OCI-LY7 (cell line): ENCODE measurements around the gene UPB1. TPM values are rescaled to one million over a fixed set of nuclear protein-coding genes. Genes with fewer than 3 reads are reported as not detected.

ENCODE experiments used
- BruUV-seq: library from RNA; stranded (reverse); fragments of 400-500 nt; replicated peaks from 2 replicates; lab custom pipeline; 2021; lab: Mats Ljungman, UMichigan
- CTCF ChIA-PET: fragments of 300-600 bp; sonication (Branson Sonifier 250); formaldehyde crosslinking; loops from one replicate; lab custom pipeline; 2022; ENCODE audit warnings: antibody characterized with exemption; ENCODE audit not compliant: unreplicated experiment; lab: Charles Lee
- POLR2A ChIA-PET: fragments of 300-600 bp; sonication (Branson Sonifier 250); formaldehyde crosslinking; loops from one replicate; lab custom pipeline; 2022; ENCODE audit warnings: antibody characterized with exemption; lab: Charles Lee
- DNase-seq: peaks from one replicate; pipeline ENCODE4 v3.0.0-alpha.2; 2015; ENCODE audit warnings: low spot score
- H2AFZ ChIP-seq: fragments of 200-600 bp; sonication (generic), shearing (Covaris generic); 2 replicates; pipeline ENCODE4 v1.6.1; 2014; ENCODE audit warnings: mild to moderate bottlenecking, antibody characterized with exemption, low read length, moderate library complexity
- H3K27ac ChIP-seq: fragments of 200-600 bp; sonication (generic); 2 replicates; pipeline ENCODE4 v1.5.1; 2014; ENCODE audit warnings: mixed run types, low read depth, mild to moderate bottlenecking, moderate library complexity, low read length, inconsistent platforms; ENCODE audit not compliant: poor library complexity, severe bottlenecking
- H3K36me3 ChIP-seq: fragments of 200-600 bp; sonication (generic); 2 replicates; pipeline ENCODE4 v1.6.1; 2014; ENCODE audit warnings: mild to moderate bottlenecking, antibody characterized with exemption, low read length, moderate library complexity, mixed read lengths; ENCODE audit not compliant: insufficient read depth
- H3K4me1 ChIP-seq: fragments of 200-600 bp; sonication (generic); 2 replicates; pipeline ENCODE4 v1.5.1; 2014; ENCODE audit warnings: mild to moderate bottlenecking, low read length; ENCODE audit not compliant: insufficient read depth, poor library complexity, severe bottlenecking
- H3K4me2 ChIP-seq: fragments of 200-600 bp; sonication (generic); 2 replicates; pipeline ENCODE4 v1.6.1; 2014; ENCODE audit warnings: mild to moderate bottlenecking, low read length
- H3K4me3 ChIP-seq: fragments of 200-600 bp; sonication (generic); 2 replicates; pipeline ENCODE4 v1.5.1; 2014; ENCODE audit warnings: mild to moderate bottlenecking, low read depth, low read length; ENCODE audit not compliant: poor library complexity, severe bottlenecking
- H3K79me2 ChIP-seq: fragments of 200-600 bp; sonication (generic); 2 replicates; pipeline ENCODE4 v1.6.1; 2016; ENCODE audit warnings: low read depth, mild to moderate bottlenecking, low read length, moderate library complexity, mixed read lengths; ENCODE audit not compliant: insufficient read depth
- H3K9me2 ChIP-seq: fragments of 200-600 bp; sonication (generic); 2 replicates; pipeline ENCODE4 v1.6.1; 2016; ENCODE audit warnings: mild to moderate bottlenecking, low read length, mixed read lengths; ENCODE audit not compliant: insufficient read depth
- H3K9me3 ChIP-seq: fragments of 200-600 bp; sonication (generic); 2 replicates; pipeline ENCODE4 v1.6.1; 2014; ENCODE audit warnings: mild to moderate bottlenecking, mixed run types, low read length, mixed read lengths
- H4K20me1 ChIP-seq: fragments of 200-600 bp; sonication (generic); 2 replicates; pipeline ENCODE4 v1.6.1; 2014; ENCODE audit warnings: mild to moderate bottlenecking, antibody characterized with exemption, low read length, moderate library complexity, mixed read lengths; ENCODE audit not compliant: insufficient read depth
- EZH2phosphoT487 ChIP-seq: fragments of 200-600 bp; sonication (generic); IDR thresholded peaks from 2 replicates; pipeline ENCODE4 v1.6.1; 2018; ENCODE audit warnings: low read depth, borderline replicate concordance, mild to moderate bottlenecking, mixed run types, antibody characterized with exemption, low read length, moderate library complexity, mixed read lengths
- intact Hi-C: fragments of 100-400 bp; cut with micrococcal nuclease; formaldehyde crosslinking; loops from one replicate; pipeline ENCODE4 v1.10.0; 2022; ENCODE audit not compliant: unreplicated experiment
- total RNA-seq, 2 experiments: library from RNA; depleted of rRNA in 1 of 2; stranded (reverse); fragments of >200 nt in 1 of 2; shearing (Covaris generic) in 1 of 2; gene quantifications; 2 replicates each; pipeline ENCODE4 v1.2.3, GENCODE V29; 2014 to 2022
- TF ChIP-seq, protein P1 (sequence below): fragments of 200-600 bp; sonication (generic); conservative IDR thresholded peaks from 2 replicates; pipeline ENCODE4 v1.5.1; 2014; ENCODE audit warnings: mild to moderate bottlenecking, antibody characterized with exemption, low read length, moderate library complexity, mixed read lengths

UPB1 gene
- total RNA-seq, 2 experiments from 2014 or later: 0.69 to 0.70 TPM

DNA sequence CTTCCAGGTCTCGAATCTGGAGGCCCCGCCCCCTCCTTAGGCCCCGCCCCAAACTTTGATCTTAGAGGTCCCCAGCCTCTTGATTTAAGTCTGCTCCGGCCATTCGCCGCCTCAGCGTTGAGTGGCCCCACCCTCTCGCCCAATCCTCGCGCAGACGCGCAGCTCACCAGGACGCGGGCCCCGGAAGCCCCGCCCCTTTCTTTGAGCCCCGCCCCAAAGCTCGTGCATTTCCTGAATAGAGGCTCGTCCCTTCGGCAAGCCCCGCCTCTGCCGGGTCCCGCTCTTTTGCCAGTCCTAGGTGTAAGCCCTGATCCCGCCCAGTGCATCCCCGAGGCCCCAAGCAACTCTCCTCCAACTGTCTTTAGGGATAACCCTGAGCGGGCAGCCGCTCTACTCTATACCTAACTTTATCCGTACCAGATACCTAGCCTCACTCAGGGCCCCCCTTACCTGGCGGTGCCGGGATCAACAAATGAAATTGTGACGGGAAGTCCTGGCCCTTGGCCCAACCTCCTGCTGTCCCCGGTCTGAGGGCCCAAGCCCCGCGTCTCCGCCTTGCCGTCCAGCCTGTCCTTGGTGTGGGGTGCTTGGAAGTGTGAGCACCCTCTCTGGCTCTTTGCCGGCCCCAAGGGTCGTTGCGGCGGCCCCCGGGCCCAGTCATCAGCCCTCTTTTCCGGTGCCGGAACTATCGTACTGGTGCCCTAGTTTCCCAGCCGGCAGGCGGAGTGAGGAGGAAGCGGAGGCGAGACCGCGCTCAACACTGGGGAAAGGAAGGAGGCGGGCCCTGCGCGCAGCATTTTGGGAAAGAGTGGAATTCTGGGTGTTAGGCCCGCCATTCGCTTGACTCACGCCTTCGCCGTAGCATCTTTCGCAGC is 60.3 kb downstream of the UPB1 start, which contains the start of gene SNRPD3:
Gene SNRPD3 (plus strand): TSS at position 835 of the 875 bp plus-strand sequence. CDS start 1,676 bp downstream, outside the sequence.
- peak within 1 kb of the TSS; percentile 96 for H3K4me3 ChIP-seq
- peaks cover 53% of the 10 kb centered on the region for H3K36me3 ChIP-seq
- peak; percentile 99 for DNase-seq
- peak within 1 kb of the TSS; percentile 87 for H3K27ac ChIP-seq
- no TSS peak for BruUV-seq
- peak within 1 kb of the TSS; percentile 96 for H3K4me2 ChIP-seq
- peaks cover 65% of the 10 kb centered on the region for H3K4me1 ChIP-seq
- CTCF ChIA-PET: interaction anchor here (0.6 kb wide), 1 partner anchor 710 kb away, joined by 7 read pairs; no protein-coding TSS in a partner anchor
- peak within 1 kb of the TSS; percentile 79; the same call in 1 of the 2 replicates for H2AFZ ChIP-seq
- POLR2A ChIA-PET: interaction anchor here (0.6 to 1.6 kb wide), 7 partner anchors 11 to 1005 kb away, joined by 3 to 12 read pairs (median 3); no protein-coding TSS in a partner anchor
- intact Hi-C loops: loop anchor here (1.0 kb wide), 1 partner anchor 121 kb away; no protein-coding TSS in a partner anchor
- H4K20me1 ChIP-seq: peaks cover 32% of the 10 kb centered on the region
- H3K79me2 ChIP-seq: peaks cover 78% of the 10 kb centered on the region
- TF ChIP-seq, protein P1, sequence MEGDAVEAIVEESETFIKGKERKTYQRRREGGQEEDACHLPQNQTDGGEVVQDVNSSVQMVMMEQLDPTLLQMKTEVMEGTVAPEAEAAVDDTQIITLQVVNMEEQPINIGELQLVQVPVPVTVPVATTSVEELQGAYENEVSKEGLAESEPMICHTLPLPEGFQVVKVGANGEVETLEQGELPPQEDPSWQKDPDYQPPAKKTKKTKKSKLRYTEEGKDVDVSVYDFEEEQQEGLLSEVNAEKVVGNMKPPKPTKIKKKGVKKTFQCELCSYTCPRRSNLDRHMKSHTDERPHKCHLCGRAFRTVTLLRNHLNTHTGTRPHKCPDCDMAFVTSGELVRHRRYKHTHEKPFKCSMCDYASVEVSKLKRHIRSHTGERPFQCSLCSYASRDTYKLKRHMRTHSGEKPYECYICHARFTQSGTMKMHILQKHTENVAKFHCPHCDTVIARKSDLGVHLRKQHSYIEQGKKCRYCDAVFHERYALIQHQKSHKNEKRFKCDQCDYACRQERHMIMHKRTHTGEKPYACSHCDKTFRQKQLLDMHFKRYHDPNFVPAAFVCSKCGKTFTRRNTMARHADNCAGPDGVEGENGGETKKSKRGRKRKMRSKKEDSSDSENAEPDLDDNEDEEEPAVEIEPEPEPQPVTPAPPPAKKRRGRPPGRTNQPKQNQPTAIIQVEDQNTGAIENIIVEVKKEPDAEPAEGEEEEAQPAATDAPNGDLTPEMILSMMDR: no peak
- TF ChIP-seq EZH2phosphoT487: no peak
- H3K9me3 ChIP-seq: no peaks in the 10 kb centered on the region
- no peaks in the 10 kb centered on the region for H3K9me2 ChIP-seq

DNA sequence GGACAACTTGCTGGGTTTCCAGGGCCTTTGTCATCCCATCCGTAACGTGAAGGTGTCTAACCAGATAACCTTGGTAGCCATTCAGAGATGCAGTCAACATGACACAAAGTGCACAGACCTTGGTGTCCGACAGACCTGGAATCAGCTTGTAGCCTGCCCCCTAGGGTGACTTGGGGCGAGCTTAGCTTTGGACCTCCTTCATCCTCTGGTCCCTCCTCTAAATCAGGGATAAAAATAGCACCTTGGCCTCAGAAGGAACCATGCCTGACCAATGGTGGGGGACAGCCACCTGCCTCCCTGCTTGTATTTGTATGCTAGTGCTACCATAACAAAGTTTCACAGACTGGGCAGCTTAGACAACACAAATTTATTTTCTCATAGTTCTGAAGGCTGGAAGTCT is 64.3 kb downstream of the UPB1 start:
- peak overlapping the region; percentile 3 for H3K4me3 ChIP-seq
- peaks cover 75% of the 10 kb centered on the region for H3K36me3 ChIP-seq
- no peaks in the 10 kb centered on the region for H3K9me3 ChIP-seq
- H2AFZ ChIP-seq: no peak overlapping the region
- H3K9me2 ChIP-seq: no peaks in the 10 kb centered on the region
- POLR2A ChIA-PET: no interaction called here
- peaks cover 34% of the 10 kb centered on the region for H3K4me1 ChIP-seq
- intact Hi-C loops: no loop called here
- H4K20me1 ChIP-seq: peaks cover 42% of the 10 kb centered on the region
- peak; percentile 56 for DNase-seq
- no TSS peak for BruUV-seq
- CTCF ChIA-PET: no interaction called here
- H3K4me2 ChIP-seq: peak overlapping the region; percentile 54
- peaks cover 90% of the 10 kb centered on the region for H3K79me2 ChIP-seq
- TF ChIP-seq, protein P1: no peak
- no peak for TF ChIP-seq EZH2phosphoT487
- H3K27ac ChIP-seq: peak overlapping the region; percentile 38

DNA sequence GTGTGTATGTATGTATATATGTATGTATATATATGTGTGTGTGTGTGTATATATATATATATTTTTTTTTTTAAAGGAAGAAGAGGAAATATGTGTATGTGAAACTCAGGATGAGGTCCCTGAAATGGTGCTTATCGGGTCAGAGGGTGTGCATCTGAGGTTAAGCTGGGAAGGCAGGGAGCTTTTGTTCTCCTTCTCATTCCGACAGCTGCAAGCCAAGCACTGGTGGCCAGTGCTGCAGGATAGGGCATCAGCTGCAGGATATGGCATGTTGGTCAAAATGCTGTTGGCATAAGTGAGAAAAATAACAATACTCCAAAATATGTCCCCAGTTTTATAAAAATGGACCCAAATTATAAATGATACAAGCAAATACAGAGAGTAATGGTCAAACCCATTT is 68.1 kb downstream of the UPB1 start:
- Histone ChIP-seq H3K27ac (no peak overlapping the region), H4K20me1 (peaks cover 33% of the 10 kb centered on the region), H3K79me2 (peaks cover 89% of the 10 kb centered on the region), H2AFZ (no peak overlapping the region), H3K36me3 (peaks cover 90% of the 10 kb centered on the region), H3K4me1 (peaks cover 17% of the 10 kb centered on the region), H3K4me2 (no peak overlapping the region), H3K9me3 (no peaks in the 10 kb centered on the region), H3K9me2 (no peaks in the 10 kb centered on the region), H3K4me3 (no peak overlapping the region)
- BruUV-seq: no TSS peak
- CTCF ChIA-PET: no interaction called here
- TF ChIP-seq, protein P1: no peak
- DNase-seq: no peak
- intact Hi-C loops: no loop called here
- POLR2A ChIA-PET: no interaction called here
